ENCODE data around the gene SERTAD3.

- TF ChIP-seq, protein P1, sequence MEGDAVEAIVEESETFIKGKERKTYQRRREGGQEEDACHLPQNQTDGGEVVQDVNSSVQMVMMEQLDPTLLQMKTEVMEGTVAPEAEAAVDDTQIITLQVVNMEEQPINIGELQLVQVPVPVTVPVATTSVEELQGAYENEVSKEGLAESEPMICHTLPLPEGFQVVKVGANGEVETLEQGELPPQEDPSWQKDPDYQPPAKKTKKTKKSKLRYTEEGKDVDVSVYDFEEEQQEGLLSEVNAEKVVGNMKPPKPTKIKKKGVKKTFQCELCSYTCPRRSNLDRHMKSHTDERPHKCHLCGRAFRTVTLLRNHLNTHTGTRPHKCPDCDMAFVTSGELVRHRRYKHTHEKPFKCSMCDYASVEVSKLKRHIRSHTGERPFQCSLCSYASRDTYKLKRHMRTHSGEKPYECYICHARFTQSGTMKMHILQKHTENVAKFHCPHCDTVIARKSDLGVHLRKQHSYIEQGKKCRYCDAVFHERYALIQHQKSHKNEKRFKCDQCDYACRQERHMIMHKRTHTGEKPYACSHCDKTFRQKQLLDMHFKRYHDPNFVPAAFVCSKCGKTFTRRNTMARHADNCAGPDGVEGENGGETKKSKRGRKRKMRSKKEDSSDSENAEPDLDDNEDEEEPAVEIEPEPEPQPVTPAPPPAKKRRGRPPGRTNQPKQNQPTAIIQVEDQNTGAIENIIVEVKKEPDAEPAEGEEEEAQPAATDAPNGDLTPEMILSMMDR (IDR thresholded peaks at IDR 0.05): no peak
- TF ChIP-seq POLR2A (IDR thresholded peaks at IDR 0.05) (peak; percentile 52), EP300 (IDR thresholded peaks at IDR 0.05) (no peak)
Observed at GRCh38 chr19:40433391-40434216, 10.5 kb downstream of the SERTAD3 start.
